Smooth muscle cell of the brain vasculature (primary cell): ENCODE results near the gene GTPBP4.

Source experiments
- DNase-seq: peaks from one replicate; pipeline ENCODE4 v3.0.0-alpha.2; 2012; ENCODE audit warnings: low read depth, low spot score

The GTPBP4 gene

DNA sequence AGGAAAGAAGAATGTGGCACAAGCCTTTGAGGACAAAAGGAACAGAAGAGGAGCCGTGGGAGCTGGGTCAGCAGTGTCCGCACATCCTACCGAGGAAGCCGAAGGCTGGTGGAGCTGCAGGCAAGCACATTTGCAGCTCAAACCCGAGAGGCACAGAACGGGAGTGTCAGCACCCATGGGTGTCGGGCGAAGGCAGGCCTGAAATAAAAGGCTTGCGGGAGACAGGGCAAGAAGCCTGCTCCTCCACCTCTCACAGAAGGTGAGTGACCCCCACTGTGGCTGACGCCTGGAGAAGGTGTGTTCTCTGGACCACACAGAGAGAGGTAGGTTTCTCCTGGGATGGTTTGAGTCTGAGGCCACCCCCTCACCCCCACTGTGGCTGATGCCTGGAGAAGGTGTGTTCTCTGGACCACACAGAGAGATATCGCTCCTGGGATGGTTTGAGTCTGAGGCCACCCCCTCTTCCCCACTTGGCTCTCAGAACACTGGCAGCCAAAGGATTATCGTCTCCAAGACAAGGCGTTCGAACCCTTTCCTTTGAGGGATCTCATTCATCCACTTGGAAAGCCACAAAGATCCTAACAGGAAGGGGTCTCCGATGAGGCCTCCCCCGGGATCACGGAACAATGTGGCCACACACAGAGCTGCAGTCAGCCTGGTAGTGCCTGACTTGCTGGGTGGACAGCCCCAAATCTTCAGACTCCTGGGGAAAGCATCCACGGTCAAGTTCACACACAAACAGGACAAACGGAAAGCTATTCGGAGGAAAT, 21.6 kb upstream of the GTPBP4 start:
- no peak for DNase-seq

DNA sequence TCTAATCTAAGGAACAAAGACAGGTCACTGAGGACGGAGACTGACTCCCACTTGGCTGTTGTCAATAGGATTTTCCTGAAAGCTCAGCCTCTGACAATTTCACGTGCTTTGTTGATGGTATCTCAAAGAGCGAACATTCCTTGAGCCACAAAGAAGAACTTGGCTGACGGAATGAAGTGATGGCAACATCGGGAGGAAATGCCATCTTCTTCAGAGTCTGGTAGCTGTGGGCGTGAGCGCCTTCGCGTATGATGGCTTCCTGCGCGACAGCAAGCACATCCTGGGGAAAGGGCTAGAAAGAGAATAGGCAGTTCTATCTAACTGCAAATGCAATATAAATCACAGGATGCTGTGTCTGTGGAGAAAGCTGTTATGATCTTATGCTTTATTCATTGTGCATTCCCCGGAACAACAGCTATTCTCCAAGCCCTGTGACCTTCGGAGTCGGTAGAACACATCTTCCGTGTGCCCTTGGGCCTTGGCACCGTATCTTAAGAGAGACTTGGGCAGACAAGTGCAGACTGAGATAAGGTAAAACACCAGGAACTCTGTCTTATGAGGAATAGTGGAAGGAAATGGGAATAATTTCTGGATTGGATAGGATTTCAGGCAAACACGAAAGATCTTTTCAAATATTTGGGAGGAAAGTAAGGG, 19.6 kb upstream of the GTPBP4 start:
- no peak for DNase-seq

DNA sequence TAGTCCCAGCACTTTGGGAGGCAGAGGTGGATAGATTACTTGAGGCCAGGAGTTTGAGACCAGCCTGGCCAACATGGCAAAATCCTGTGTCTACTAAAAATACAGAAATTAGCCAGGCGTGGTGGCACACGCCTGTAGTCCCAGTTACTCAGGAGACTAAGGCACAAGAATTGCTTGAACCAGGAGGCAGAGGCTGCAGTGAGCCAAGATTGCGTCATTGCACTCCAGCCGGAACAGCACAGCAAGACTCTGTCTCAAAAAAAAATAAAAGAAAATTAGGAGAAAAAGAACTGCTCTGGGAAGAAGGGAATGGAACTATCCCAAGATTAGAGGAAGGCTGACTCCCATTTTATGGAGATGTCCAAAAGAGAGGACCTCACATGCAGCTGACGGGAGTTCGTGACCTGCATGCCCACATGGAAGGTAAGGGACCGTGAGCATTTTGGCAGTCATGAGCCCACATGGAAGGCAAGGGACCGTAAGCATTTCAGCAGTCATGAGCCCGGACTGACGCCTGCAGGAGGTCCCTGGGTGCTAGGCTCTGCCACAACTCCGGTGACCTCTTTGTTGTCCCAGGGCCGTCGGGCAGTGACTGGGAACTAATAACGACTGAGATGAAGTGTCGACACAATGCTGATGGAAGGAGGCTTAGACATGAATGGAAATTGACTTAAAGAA, 18.6 kb upstream of the GTPBP4 start:
- no peak for DNase-seq

DNA sequence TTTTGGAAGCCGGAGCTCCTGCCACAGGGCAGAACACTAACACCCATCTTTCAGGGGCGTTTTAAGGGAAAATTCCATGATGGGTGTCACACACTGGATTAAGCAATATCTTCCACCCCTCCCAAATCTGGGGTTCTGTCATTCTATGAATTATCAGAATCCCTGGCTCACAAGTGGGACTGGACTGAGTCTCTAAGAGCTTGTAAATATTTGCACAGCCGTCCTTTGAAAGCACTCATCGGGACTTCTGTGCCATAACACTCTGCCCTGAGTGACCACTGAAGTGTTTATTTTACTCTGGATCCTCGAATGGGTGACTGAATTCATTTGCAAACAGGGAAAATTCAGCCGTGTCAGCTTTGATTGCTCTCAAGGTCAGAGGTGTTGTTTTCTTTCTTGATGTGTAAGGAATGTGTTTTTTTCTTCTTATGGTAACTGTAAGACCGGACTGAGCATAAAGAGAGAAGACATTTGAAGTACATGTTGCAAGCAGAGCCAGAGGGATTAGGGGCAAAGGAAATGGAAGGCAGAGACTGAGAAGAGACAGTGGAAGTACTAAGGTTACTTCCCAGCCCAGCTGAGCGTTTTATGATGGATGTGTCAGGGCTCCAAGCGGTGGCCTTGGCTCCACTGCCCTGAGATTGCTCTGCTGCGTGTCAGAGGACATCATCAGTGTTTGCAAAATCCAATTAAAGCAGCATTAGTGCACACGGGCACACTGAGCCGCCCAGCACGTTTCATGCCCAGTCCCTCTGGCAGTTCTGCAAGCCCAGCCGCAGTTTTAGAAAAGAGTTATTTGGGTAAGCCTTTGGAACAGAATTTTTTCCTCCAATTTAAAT, 17.7 kb upstream of the GTPBP4 start:
- no peak for DNase-seq

DNA sequence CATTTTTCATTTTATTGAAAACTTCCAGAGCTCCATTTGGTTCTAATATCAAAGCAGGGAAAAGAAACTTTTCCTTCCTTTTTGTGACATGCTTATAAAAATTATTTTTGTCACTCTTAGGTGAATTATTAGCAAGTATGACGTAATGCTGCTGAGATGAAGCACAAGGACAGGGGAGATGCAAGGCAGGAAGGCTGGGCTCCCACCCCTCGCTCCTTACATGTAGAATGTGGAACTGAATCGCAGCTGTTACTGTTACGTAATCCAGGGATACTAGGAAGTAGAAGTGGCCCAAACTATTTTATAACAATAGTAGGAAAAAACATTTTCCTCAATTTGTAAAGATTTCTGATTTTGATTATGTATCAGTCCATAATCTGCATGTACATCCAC, 17.1 kb upstream of the GTPBP4 start:
- no peak for DNase-seq

DNA sequence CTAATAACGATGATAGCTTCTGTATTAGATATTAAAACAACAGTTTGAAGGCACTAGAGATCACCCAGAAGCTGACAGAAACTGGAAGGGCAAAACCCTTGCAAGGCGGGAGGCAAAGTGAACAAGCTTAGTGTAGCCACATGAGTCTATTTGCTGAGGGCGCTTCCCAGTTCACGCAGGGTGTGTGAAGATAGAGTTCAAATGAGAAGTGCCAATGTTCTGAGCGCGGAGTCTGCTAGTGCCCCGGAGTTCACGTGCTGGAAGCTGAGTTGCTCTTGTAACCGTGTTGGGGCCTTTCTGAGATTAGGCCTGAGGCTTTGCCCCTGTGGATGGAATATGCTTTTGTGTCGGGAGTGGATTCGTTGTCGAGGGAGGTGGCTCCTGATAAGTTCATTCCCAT, 16.6 kb upstream of the GTPBP4 start:
- no peak for DNase-seq

DNA sequence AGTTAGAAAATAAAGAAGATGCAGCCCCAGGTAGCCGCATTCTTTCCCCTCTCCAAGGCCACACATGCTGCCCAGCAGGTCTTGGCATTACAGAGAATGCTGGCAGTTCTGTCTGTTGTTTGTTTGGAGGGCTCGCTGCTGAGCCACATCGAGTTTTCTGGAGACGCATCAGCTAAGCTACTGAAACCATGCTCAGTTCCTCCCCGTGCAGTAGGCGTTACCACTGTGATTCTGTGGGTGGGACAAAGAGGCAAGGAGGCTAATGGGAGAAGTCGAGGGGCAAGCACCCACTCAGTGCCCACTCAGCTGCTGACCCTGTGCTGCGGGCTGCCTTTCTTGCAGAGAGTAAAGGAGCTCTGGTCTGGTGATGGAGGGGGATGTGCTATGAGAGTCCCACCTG, 15.5 kb upstream of the GTPBP4 start:
- DNase-seq = no peak

DNA sequence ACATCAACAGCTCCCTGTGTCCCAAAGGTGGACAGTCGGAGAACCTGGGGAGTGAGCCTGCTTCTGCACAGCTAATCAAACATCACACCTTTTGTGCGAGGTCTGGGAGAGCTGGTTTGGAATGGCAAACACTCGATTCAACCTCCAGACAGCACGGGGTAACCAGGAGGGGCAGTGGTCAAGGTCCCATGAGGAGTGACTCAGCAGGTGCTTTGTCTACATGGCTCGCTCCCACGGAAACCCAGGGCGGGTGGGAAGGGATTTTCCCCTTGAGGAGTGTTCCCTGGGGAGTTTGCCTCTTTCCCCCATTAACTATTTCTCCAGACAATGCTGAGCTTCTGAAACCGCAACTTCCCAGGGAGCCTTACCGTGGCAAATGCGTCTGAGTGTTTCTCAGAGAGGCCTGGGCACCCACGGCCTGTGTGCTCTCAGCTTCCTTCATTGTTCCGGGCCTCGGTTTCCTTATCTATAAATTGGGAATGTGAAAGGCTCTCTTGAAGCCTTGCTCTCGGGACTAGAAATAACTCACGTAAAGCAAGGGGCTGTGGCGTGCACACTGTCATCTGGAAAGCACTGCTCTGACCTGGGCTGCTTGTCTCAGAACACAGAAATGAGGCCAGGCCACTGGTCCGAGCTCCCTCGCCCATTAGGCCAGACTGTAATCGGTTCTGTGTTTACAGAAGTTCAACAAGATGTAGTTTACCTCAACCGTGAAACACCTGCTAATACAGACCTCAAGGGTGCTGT, 14.0 kb upstream of the GTPBP4 start:
- no peak for DNase-seq

DNA sequence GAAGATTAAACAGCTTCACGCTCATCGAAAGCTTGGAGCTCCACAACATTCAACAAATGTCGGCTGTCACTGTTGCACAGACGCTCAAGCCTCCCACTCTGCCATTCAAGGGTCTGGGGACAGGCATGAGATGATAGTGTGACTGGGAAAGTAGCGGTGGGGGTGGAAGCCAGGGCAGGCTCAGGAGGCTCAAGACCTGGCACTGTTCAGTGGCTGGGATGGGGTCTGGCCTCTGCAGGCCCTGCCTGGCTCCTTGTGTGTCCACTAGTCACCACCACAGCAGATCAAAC, 13.5 kb upstream of the GTPBP4 start:
- no peak for DNase-seq

DNA sequence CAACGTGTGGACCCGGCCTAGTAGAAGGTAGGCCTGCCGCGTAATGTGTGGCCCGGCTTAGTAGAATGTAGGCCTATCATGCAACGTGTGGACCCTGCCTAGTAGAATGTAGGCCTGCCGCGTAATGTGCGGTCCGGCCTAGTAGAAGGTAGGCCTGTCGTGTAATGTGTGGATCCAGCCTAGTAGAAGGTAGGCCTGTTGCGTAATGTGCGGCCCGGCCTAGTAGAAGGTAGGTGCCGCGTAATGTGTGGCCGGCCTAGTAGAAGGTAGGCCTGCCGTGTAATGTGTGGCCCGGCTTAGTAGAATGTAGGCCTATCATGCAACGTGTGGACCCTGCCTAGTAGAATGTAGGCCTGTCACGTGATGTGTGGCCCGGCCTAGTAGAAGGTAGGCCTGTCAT, 11.9 kb upstream of the GTPBP4 start:
- no peak for DNase-seq

DNA sequence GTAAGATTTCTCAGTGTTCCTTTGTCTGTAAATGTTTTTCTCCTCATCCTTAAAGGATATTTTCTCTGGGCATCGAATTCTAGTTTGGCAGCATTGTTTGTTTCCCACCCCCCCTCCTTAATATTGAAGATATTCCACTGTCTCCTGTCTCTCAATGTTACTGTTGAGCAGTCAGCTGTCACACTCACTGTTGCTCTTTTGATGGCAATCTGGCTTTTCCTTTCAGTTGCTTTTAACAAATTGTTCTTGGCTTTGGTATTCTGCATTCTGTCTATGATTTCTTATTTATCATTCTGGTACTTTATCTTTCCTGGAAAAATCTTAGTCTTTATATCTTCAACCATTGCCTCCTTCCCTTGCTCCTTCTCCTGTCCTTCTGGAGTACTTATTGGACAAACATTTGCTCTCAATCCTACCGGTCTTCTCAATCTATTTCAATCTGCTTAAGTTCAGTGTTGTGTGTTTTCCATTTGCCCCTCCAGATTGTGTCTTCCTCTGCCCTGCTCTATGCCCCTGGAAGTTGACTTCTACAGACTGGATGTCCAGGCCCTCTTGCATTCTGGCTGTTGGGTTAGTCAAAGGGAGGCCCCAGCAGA, 9.3 kb upstream of the GTPBP4 start:
- DNase-seq = no peak

DNA sequence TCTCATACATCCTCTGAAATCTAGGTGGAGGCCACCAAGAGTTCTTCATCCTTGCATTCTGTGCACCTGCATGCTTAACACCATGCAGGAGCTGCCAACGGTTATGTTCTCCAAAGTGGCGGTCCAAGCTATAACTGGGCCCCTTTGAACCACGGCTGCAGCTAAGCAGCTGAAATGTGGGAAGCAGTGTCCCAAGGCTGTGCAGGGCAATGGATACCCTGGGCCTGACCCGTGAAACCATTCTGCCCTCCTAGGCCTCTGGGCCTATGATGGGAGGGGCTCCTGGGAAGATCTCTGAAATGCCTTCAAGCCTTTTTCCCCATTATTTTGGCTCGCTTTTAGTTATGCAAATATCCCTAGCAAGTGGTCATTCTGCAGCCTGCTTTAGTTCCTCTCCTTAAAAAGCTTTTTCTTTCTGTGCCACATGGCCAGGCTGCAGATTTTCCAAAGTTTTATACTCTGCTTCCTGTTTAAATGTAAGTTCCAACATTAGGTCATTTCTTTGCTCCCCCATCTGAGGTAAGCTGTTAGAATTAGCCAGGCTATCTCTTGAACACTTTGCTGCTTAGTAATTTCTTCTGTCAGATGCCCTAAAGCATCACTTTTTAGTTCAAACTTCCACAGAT, 7.7 kb upstream of the GTPBP4 start:
- no peak for DNase-seq

DNA sequence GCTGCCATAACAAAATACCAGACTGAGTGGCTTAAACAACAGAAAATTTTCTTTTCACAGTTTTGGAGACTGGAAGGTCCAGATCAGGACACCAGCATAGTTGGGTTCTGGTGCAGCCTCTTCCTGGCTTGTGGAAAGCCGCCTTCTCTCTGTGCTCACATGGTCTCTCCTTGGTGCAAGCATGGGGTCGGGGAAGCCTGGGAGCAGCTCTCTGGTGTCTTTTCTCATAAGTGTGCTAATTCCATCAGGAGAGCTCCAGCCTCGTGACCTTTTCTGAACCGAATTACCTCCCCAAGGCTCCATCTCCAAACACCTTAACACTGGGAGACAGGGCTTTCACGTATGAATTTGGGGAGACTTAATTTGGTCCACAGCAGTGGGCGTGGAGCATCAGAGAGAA, 4.8 kb upstream of the GTPBP4 start:
- DNase-seq = no peak

DNA sequence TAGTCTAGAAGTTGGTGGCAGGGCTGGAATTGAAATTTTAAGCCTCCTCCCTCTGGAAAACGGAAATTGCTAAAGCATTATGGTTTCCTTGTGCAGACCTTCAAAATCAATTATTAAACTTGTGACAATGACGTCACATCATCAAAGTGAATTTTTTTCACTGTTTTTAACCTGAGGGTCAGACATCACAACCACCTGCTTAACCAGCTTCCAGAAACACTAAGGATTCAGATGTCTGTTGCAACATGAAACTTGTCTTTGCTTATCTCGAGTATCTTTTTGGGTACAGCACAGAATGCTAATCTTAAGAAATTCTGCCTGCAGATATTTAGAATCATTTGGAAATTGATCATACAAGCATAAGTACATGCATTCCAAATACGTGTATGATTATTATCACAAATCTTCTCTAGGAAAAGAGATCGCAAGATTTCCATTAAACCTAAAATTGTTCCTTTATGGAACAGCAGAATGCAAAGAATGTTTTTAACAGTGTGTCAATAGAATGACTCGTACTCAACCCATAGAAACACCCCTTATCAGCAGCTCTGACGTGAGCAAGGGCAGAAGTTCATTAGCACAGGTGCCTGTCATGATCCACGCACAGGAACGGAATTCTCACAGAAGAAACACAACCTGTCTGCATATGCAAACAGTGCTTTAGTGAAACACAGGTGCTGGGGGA, 4.1 kb upstream of the GTPBP4 start:
- DNase-seq = no peak

DNA sequence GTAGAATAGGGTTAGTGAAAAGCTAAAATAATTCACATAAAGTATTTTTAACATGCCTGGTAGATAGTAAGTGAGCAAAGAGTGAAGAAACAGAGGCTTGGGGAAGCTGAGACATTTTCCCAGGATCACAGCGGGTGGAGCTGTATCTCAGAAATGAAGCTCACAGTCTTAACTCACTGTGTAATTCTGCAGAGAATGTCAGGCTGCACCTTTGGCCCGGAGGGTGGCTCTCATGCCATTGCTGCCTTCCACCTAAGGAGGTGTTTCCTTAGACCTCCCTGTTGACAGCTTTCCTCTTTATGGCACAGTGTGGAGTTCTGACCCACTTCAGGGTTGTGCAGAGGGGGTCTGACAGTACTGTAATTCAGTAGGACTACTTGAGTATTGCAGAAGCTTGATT, 2.9 kb upstream of the GTPBP4 start:
- DNase-seq = no peak

DNA sequence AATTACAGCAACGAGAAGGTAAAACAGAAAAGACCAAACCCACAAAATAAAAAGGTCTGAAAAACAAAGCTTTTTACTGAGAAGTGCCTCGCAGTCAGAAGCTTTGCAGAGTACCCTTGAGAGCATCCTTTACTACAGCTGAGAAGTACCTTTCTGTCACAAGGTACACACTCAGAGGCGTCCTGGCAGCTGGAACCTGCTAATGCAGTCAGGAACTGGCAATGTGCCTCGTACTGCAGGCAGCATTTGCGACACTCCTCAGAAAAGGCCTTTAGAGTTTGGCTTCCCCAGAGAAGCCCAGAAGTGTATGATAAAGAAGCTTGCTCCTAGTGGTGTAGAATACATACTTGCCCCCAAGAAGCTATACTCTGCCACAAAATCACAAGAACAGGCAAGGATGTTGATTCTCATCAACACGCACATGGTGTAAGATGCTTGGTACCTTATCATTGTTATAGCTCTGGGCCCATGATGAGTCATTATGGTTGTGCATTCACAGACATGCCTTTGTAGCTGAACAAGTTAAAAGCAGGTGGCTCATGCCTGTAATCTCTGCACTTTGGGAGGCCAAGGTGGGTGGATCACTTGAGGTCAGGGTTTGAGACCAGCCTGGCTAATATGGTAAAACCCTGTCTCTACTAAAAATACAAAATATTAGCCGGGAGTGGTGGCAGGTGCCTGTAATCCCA, 2.0 kb upstream of the GTPBP4 start:
- DNase-seq = no peak

DNA sequence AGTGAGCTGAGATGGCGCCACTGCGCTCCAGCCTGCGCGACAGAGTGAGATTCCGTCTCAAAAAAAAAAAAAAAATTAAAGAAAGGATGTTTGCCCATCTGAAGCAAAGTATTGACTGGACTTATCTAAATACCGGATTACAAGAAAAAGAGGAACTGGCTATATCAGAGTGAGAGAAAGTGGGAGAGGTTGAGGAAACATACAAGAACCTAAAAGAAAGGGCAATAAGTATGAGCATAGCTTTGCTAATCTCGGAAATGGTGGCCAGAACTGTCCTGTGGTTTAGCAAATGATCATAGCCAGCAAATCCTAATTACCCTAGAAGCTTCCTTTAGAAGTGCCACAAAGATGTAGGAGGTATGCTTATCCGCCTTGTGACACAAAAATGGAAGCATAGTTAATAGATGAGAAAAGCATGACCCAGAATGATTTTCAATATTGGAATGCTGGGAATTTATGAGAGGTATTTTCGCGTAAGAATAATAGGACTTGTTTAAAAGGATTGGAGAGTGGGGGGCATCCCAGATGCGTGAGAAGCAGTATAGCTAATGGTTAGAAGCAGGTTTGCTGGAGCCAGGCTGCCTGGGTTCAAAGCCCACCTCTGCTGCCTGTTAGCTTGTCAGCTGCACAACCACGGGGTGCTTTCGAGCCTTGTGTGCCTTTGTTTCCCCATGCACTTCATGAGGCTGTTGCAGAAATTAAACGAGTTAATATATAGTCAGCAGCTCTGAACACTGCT, 1.2 kb upstream of the GTPBP4 start:
- no peak for DNase-seq

DNA sequence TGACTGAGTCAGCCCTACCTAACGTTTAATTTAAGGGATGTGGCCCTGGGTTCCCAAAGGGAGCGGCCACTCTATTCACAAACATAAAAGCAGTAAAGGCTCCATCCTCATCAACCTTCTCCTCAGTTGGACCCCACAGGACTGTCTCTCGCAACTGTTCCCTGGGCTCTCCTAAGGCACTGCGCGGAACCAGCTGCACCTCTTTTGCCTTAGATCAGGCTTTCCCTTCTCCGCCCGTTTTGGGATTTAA, 689 bp upstream of the GTPBP4 start:
- DNase-seq = no peak
